Right lung (tissue), 5 donors: Measurements from ENCODE around the gene JPH3. TPM values are rescaled to one million over a fixed set of nuclear protein-coding genes. Genes with fewer than 3 reads are reported as not detected.
A peak's percentile ranks its signal among the peaks of the same experiment; 100 is the strongest.

Source experiments
- DNase-seq, 2 donors: peaks; one replicate each; pipeline ENCODE4 v3.0.0-alpha.2; 2013
- polyA plus RNA-seq, 5 donors: library from polyadenylated mRNA; unstranded; fragments of 120-200 nt; gene quantifications; one replicate each; pipeline versions ENCODE4 v1.2.1 to v1.2.3, GENCODE V29; 2013; ENCODE audit warnings: inconsistent platforms in 1 of 5, low replicate concordance in 1 of 5; ENCODE audit not compliant: insufficient read length in 5 of 5, insufficient read depth in 1 of 5

JPH3 gene
- polyA plus RNA-seq, 5 donors = 0.69 to 1.5 (median 1.1) TPM

DNA sequence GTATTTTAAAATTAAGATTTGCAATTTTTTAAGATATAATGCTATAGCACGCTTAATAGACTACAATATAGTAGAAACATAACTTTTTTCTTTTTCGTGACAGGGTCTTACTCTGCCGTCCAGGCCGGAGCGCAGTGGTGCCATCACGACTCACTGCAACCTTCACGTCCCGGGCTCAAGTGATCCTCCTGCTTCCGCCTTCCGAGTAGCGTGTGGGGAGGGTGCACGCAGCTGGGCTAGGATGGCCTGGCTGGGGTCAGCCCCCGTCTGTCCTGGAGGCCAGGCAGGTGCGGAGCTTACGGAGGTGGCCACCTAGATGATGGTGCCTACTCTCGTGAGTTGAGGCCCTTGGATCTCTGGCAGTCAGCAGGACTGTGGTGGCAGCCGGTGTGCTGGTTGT, 50.1 kb downstream of the JPH3 start:
- DNase-seq = no peak

DNA sequence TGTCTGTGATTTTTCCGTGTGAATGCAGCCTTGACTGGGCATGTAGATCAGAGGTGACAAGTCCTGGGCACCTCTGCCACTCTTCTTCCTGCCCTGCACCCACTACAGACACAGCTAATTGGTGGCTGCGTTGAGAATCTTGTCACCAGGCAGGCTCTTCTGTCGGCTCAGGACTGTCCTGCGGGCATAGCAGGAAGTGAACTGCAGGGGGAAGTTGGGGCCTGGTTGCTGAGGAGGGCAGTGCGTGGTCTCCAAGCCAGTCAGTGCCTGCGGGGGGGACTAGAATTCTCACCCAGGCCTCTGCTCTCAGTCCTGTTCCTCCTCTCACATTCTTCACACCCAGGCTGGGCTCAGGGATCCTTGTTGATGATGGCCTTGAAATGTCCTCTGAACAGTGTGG, 50.5 kb downstream of the JPH3 start:
- DNase-seq = no peak

DNA sequence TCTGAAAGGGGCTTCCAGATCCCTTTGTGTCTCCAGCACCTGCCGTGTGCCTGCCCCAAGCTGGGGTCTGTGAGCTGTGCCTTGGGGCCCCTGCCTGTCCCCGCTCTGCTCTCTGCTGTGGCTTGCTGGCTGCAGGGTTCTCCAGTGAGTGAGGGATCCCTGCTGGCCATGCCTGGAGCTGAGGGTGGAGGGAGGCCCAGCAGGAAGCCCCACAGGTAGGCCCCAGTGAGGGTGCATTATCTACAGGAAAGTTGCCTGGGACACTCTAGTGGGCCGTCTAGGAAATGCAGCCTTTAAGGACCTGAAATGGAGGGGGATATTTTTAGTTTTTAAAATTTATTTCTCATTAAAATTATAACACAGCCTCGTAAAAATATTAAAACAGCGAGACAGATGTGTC, 50.9 kb downstream of the JPH3 start:
- no peak for DNase-seq

DNA sequence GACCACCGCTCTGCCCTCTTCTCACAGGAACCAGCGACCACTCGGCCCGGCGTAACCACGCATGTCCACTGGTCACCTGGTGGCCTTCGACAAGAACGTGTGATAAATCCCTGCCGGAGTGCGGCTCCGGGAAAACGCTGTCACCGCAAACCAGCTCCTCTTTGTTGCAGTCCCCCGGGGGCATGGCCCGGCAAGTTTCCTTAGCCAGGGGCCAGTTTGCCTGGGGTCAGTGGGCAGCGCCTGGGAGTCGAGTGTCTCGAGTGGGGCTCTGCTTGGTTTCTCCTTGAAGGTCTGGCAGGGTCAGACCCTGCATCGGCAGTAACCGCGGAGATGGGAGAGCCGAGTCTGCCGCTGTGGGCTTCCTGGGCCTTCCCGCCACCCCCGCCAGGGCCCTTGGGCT, 52.5 kb downstream of the JPH3 start:
- no peak for DNase-seq

DNA sequence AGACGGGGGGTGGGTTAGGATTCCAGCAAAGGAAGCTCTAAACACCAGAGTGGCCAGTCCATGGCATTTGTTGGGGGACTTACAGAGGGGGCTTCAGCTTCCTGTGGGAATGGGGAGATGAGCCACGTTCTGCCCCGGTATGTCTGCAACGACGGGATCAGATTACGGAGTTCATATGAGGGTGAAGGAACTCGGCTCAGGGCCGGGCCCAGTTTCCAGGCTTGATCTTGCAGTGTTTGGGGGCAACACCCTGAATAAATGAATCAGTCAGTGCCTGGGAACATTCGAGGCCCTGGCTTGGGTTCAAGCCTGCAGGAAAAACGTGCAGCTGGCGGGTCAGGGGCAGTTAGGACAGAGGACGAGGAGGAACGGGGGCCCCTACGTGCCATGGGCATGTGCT, 54.0 kb downstream of the JPH3 start:
- DNase-seq = no peak

DNA sequence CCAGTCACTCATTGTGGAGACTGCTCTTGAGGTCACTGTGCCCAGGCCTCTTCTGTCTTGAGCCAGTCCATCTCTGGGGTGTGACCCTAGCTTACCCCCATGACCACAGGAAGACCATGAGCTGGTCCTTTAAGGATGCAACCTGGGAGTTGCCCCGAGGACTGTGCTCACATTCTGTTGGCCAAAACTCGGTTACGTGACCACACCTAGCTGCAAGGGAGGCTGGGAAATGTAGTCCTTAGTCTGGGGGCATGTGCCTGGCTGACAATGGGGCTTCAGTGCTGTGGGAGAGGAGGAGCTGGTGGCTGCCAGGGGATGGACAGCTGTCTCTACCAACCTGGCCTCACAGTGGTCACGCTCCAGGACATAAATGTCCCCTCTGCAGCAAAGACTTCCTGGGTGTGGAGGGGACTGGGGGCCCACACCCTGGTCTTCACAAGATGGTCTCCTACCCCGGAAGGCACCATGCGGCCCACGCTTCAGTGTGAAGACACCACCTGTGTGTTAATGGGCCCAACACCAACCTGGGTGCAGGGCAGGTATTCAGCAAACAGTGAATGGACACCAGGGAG, 55.4 kb downstream of the JPH3 start:
- DNase-seq = no peak

DNA sequence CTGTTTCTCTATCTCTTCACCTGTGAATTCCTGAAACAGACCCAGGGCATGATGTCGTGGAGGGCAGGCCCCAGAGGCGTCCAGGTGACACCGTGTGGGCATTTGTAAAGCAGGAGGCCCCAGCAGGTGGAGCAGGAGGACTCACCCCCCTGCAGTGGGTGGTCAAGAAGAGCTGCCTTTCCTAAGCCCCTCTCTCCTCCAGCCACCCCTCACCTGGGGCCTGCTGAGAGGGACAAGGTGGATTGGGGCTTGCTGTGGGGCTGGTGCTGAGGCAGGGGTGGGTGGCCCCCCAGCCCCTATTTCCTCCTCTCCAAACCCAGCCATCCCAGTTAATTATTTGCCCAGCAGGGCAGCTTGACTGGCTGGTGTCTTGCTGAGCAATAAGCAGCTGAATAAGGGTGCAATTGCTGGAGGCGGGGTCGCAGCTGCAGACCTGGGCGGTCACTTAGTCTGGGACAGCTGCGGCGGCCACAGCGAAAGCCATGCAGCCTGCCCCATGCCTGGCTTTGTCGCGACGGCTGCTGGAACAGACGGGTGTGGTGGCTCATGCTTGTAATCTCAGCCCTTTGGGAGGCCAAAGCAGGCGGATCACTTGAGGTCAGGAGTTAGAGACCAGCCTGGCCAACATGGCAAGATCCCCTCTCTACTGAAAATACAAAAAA, 56.4 kb downstream of the JPH3 start:
- DNase-seq = no peak

DNA sequence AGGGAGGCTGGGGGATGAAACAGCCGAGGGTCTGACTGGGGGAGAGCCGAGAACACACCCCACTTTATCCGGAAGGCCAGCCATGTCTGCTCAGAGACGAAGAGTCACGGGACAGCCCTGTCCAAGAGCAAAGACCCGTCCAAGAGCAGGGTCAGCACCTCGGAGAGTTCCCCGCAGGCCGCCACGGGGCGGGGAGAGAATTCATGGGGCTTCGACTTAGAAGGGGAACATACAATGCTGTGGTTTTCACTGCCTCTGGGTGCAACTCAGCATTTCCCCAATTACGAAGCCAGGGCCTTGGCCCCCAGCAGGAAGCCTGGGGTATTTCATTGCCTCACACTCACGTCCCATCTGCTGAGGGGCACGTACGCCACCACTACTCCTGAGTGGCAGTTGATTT, 59.3 kb downstream of the JPH3 start:
- DNase-seq = peak; percentile 33 to 51

DNA sequence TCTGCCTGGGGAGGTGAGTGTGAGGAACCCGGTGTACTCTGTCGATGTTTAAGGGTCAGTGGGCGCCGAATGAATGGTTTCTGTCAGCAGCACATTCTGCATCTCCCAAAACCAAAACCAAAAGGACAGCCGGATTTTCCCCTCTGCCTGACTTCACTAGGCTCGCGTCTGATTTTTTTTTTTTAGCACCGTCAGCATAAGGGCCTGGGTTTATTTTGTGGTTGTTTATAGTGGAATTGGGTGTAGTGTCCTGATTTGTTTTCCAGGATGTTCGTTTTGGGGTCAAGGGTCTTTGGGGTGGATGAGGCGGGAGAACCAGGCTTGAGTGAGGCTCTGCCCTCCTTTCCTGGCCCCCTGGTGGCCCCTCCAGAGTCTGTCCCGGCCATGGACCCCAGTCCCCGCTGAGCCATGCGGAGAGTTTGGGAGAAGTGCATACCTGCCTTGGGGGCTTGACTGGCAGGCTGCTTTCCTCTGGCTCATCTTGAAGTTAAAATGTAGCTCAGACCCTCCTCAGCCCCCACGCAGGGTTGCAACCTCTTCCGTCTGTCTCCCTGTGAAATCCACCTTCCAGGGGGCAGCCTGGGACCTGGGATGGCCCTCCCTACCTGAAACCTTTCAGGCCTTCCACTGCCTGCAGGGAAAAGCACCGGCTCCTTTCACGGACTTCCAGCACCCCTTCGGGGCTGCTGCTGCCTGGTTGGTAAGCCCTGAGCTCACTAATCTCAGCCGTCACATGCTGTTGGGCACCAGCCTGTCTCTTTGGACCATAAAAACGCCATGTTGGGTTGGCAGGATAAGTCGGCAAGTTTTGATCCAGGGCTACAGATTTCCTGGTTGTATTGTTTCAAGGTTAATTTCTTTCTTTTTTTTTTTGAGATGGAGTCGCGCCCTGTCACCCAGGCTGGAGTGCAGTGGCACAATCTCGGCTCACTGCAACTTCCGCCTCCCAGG, 60.2 kb downstream of the JPH3 start:
- no peak for DNase-seq

DNA sequence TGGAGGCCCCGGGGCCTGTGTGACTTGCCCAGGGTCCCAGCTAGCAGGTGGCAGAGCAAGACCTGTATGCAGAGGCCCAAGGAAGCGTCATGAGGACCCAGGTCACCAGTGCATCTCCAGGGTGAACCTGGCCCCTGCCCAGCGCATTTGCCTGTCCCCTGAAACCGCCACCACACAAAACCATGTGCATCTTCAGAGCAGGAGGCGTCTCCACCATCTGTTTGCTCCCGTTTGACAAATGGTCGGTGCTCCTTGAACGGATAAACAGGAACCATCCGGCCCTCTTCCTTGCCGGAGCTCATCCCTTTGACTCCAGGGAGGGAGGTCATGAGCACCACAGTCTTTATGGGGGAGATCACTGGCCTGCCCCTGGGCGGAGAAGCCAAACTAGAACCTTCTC, 62.5 kb downstream of the JPH3 start:
- DNase-seq = no peak

DNA sequence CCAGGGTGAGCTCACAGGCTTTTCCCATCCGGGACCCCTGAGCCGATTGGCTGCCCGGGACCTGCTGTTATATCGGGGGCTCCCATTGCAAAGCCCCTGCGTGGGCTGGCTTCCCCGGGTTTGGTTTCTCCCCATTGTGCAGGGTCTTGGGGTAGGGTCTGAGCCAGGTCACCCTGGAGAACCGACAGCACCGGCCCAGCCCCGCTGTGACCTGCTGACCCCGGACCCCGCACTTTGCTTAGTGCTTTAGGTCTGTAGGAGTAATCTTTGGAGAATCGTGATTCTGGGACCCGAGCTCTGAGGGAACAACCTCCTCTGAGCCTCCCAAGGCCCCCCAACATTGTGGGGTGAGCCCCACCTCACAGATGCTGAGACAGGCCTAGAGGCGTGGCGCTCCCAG, 62.9 kb downstream of the JPH3 start:
- DNase-seq = no peak

DNA sequence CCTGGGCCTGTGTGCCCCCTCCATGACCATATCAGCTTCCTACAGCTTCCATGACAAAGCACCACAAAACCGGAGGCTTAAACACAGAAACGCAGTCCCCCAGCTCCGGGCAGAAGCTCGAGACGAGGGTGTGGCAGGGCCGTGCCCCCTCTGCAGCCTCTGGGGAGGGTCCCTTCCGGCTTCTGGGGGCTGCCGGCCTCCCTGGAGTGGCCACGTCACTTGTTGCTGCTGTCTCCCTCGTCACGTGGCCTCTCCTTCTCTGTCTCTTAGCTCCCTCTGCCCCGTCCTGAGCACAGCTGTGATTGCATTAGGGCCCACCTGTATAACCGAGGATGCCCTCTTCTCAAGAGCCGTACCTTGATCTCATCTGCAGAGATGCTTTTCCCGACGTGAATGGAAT, 64.6 kb downstream of the JPH3 start:
- DNase-seq = no peak

DNA sequence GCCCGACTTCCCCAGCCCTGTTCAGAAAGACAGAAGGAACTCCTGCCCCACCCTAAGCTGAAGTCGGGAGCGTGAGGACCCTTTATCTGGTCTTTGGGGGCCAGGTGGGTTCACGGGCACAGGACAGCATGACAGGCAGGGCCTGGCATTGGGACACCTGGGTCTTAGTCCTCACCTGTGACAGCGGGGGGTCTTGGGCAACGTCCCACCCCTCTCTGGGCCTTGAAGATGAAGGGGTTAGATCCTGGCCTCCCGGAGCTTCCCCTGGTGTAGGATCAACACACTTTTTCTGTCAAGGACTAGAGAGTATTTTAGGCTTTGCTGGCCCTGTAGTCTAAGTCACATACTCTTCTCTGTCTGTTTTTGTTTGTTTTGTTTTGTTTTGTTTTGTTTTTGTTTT, 65.1 kb downstream of the JPH3 start:
- DNase-seq = no peak

DNA sequence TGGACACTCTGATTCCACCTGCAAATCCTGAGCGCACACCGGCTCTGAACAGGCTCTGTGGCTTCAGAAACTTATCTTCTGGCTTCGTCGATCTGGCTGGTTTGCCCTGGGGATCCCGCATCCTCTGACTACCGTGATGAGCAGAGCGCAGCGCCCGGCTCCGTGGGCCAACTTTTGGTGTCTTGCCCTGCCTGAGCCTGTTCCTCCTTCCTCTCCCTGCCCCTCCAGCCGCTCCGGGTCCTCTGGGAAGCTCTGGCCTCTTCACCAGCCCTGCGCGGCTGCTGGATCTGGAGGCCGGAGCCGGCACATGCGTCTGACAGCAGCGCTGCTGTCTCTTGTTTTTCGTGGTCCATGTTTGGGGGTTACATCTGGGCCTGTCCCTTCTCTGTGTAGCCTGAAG, 65.6 kb downstream of the JPH3 start:
- no peak for DNase-seq

DNA sequence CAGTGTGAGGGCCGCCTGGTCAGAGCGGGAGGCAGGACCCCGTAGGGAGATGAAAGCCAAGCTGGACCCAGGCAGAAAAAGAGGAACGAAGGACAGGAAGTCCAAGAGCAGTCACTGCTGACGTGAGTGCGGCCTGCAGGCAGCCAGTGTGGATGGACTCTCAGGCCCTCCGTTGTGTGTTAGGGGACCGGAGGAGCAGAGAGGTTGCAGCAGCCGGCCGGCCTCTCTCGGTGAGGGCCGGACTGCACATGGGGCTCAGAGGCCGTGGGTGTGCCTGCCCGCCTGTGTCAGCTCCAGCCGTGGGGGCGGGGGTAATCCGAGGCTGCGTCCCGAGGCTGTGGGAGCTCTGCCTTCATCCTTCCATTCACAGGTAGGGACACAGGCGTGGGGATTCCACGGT, 67.4 kb downstream of the JPH3 start:
- no peak for DNase-seq

DNA sequence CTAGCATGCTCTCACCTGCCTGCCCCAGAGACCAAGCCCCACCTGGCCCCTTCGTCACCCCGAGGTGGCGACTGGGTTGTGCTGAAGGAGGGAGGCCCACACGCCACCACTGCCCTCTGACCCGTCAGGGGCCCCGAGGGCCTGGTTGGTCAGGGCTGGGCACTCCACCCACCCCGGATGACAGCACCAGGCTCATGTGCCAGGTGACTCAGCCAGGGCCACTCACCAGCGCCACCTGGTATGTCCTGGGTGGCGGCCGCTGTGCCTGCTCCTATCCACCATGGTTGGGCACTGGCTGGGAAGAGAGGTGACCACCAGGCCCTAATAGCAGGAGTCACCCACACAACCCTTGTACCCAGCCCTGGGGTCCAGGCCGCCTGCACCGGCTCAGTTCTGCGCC, 68.9 kb downstream of the JPH3 start:
- DNase-seq = no peak

DNA sequence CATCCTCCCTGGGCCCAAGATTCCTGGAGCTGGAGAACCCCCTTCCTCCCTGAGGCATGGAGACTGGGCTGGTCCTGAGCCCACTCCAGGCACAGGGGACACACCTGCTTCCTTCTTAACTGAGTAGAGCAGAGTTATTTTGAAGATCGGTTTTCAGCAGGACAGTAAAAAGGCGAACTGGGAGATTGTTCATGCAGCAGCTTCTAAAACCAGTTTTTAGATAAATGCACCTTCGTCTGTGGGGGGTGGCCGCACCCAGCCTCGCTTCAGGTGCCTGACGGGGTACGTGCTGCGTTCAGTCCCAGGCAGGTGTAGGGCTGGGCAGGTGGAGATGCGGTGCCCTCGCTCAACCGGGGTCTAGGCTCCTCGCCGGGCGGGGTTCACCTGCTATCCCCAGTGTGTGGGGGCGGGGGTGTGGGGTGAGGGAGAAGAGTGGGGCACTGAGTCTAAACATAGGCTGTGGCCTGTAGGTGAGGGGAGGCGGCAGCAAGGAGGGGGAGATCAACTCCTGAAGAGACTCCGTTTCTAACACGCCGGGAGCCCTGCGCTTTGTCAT, 69.5 kb downstream of the JPH3 start:
- DNase-seq = no peak

DNA sequence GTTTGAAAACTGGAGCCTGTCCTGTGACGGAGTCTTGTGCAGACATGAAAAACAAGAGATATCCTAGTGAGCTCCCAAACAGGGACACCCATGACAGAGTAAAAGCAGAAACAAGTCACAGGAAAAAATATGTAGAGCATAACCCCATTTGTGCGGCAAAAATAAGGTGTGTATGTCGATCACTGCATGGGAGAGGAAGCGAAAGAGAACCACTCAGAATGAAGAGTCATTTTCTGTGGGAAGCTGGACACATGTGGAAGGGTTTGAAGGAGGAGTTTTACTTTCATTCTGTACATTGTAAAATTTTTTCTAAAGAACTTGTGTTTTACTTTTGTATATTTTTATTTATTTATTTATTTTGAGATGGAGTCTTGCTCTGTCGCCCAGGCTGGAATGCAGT, 72.1 kb downstream of the JPH3 start:
- no peak for DNase-seq

DNA sequence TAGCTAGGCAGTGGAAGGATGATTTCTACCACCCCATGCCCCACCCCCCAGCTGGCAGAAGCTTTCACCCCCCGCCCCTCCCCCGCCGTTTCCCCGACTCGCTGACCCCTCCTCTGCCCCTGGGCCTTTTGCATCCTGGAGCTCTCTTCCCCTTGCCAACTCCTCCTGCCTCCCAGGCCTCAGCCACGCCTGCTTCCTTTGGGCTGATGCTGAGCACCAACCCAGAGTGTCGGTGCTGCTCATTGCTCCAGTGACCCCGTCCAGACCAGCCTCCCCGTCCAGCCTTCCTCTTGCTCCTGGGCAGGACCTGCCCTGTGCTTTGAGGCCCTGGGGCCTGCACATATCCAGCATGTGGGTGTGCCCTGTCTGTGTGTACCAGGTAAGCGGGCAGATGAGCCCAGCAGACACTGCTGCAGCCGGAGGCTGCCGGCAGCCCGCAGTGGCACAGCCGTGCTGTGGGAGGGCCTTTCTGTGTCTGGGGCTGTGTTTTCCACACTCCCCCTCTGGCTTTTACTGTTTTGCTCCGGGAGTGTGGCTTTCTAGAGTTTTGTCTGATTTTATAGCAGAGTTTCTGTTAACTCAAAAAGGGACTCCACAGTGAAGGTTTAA, 72.9 kb downstream of the JPH3 start:
- no peak for DNase-seq

DNA sequence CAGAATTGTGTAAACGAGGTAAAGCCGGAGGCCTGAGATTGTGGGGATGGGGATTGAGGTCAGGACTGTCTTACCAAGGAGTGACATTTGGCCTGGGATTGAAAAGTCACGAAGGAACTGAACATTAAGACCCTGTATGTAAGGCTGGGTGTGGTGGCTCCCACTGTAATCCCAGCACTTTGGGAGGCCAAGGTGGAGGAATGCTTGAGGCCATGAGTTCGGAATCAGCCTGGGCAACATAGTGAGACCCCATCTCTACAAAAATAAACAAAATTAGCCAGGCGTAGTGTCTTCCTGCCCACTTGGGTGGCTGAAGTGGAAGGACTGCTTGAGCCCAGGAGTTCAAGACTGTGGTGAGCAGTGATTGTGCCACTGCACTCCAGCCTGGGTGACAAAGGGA, 75.5 kb downstream of the JPH3 start:
- DNase-seq = no peak

DNA sequence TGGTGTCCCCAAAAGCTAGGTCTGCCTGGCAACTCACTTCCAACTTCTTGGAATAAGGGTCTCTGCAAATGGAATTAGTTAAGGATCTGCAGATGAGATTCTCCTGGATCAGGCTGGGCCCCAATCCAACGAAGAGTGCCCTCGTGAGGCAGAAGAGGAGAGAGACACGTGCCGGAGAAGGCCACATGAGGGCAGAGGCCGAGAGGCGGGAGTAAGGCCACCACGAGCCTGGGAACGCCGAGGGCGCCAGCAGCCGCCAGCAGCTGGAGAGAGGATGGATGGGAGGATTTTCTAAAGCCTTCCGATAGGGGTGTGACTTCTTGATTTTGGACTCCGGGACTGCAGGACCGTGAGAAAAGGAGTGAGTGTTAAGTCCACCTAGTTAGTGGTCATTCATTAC, 76.3 kb downstream of the JPH3 start:
- no peak for DNase-seq

DNA sequence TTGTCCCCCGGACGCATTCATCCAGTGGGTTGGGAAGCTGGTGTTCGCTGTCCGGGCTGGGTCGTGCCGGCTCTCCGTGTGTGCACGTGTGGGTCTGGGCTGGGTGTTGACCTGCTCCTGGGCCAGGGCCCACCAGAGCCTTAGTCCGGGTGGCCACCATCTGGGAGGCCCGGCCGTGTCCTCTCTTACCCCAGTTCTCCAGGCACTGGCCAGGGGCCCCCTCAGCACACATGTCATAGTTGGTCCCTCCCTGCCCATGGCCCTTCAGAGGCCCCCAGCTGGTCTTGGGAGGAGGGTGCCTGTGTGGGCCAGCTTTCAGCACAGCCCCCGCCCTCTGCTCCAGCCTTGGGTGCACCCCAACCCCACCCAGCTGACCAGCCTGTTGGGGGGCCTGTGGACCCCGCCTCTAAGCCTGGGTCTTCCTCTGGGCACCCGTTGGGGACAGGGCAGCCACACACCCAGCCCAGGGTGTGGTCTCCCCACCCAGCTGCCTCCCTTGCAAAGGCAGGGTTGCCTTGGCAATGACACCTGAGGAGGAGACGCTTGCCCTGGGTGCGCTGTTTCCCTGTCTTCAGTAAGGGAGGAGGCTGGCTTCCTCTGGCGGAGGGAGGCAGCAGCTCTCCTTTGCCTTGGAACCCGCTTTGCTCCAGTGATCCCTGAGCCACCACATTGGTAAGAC, 77.4 kb downstream of the JPH3 start:
- no peak for DNase-seq
